HepG2 (cell line): ENCODE data around the gene PRSS8. TPM values are rescaled to one million over a fixed set of nuclear protein-coding genes. Genes with fewer than 3 reads are reported as not detected.

ENCODE experiments used
- FOXC1 ChIP-seq: sonication (generic); formaldehyde crosslinking; IDR thresholded peaks from 2 replicates; pipeline ENCODE4 v1.8.0; 2022; ENCODE audit warnings: mild to moderate bottlenecking, missing genetic modification reagents, borderline replicate concordance
- FOXM1 ChIP-seq: sonication (generic); formaldehyde crosslinking; IDR thresholded peaks from 2 replicates; pipeline ENCODE4 v1.5.0; 2020; ENCODE audit warnings: missing genetic modification reagents
- HNRNPK ChIP-seq: fragments of 200-400 bp; formaldehyde crosslinking; IDR thresholded peaks from 2 replicates; pipeline ENCODE4 v1.6.1; 2018; ENCODE audit warnings: low read length, low read depth, moderate library complexity, mild to moderate bottlenecking; ENCODE audit not compliant: poor library complexity, severe bottlenecking
- MIER2 ChIP-seq: IDR thresholded peaks from 2 replicates; pipeline ENCODE4 v1.6.1; 2016; ENCODE audit warnings: missing biosample characterization, missing genetic modification reagents
- NFATC3 ChIP-seq: sonication (generic); formaldehyde crosslinking; IDR thresholded peaks from 2 replicates; pipeline ENCODE4 v1.5.1; 2020; ENCODE audit warnings: mild to moderate bottlenecking, missing genetic modification reagents
- SALL1 ChIP-seq: sonication (generic); formaldehyde crosslinking; IDR thresholded peaks from 2 replicates; pipeline ENCODE4 v1.8.0; 2022; ENCODE audit warnings: mild to moderate bottlenecking, missing genetic modification reagents
- SMAD1 ChIP-seq: sonication (generic); formaldehyde crosslinking; IDR thresholded peaks from 2 replicates; pipeline ENCODE4 v1.4.0; 2020; ENCODE audit warnings: missing genetic modification reagents, low read depth, mild to moderate bottlenecking, borderline replicate concordance
- TMF1 ChIP-seq: sonication (generic); formaldehyde crosslinking; IDR thresholded peaks from 2 replicates; pipeline ENCODE4 v1.8.1; 2022; ENCODE audit warnings: low read depth, missing genetic modification reagents
- TRIM24 ChIP-seq: sonication (generic); formaldehyde crosslinking; IDR thresholded peaks from 2 replicates; pipeline ENCODE4 v1.8.0; 2022; ENCODE audit warnings: mild to moderate bottlenecking, missing genetic modification reagents
- YY1 ChIP-seq: IDR thresholded peaks from 2 replicates; pipeline ENCODE4 v1.6.1; 2011; ENCODE audit warnings: low read length, low read depth, moderate library complexity, mild to moderate bottlenecking; ENCODE audit not compliant: insufficient read depth, insufficient replicate concordance
- ZNF547 ChIP-seq: sonication (generic); formaldehyde crosslinking; IDR thresholded peaks from 2 replicates; pipeline ENCODE4 v1.5.1; 2020; ENCODE audit warnings: mild to moderate bottlenecking, missing genetic modification reagents
- ZNF556 ChIP-seq: sonication (generic); formaldehyde crosslinking; IDR thresholded peaks from 2 replicates; pipeline ENCODE4 v1.4.0; 2020; ENCODE audit warnings: mild to moderate bottlenecking, missing genetic modification reagents, borderline replicate concordance
- ZNF598 ChIP-seq: sonication (generic); formaldehyde crosslinking; IDR thresholded peaks from 2 replicates; pipeline ENCODE4 v1.5.1; 2020; ENCODE audit warnings: mild to moderate bottlenecking, missing genetic modification reagents, borderline replicate concordance
- ZNF605 ChIP-seq: sonication (generic); formaldehyde crosslinking; IDR thresholded peaks from 2 replicates; pipeline ENCODE4 v1.8.0; 2022; ENCODE audit warnings: mild to moderate bottlenecking, missing genetic modification reagents
- ZNF709 ChIP-seq: sonication (generic); formaldehyde crosslinking; IDR thresholded peaks from 2 replicates; pipeline ENCODE4 v1.5.0; 2020; ENCODE audit warnings: mild to moderate bottlenecking, missing genetic modification reagents
- polyA plus RNA-seq, 8 experiments: library from polyadenylated mRNA; depleted of rRNA in 3 of 8; stranded (reverse) in 7 of 8; unstranded in 1 of 8; fragments of >200 nt; fragmentation: Illumina TruSeq in 4 of 8; extraction: Trizol in 4 of 8; gene quantifications; 2 replicates each; pipeline versions ENCODE4 v1.2.1 to v1.2.3, GENCODE V29; 2011 to 2016; ENCODE audit warnings: low read depth in 4 of 8, missing spikeins in 1 of 8, mixed read lengths in 1 of 8; ENCODE audit not compliant: insufficient read depth in 1 of 8
- total RNA-seq, 5 experiments: library from RNA; depleted of rRNA; stranded (reverse); fragments of >200 nt; fragmentation: Illumina TruSeq; extraction: Trizol; gene quantifications; 2 replicates each; pipeline ENCODE4 v1.2.3, GENCODE V29; 2016; ENCODE audit warnings: low read depth in 1 of 5
- TF ChIP-seq, protein P1 (sequence below): sonication (generic); formaldehyde crosslinking; IDR thresholded peaks from 2 replicates; pipeline ENCODE4 v1.4.0; 2020; ENCODE audit warnings: mild to moderate bottlenecking, missing genetic modification reagents, borderline replicate concordance
- TF ChIP-seq, protein P2 (sequence below): sonication (generic); formaldehyde crosslinking; IDR thresholded peaks from 2 replicates; pipeline ENCODE4 v1.5.1; 2020; ENCODE audit warnings: missing genetic modification reagents, mild to moderate bottlenecking, borderline replicate concordance
- TF ChIP-seq, protein P3 (sequence below): sonication (generic); formaldehyde crosslinking; IDR thresholded peaks from 2 replicates; pipeline ENCODE4 v1.5.0; 2020; ENCODE audit warnings: missing genetic modification reagents
- TF ChIP-seq, protein P4 (sequence below): sonication (generic); formaldehyde crosslinking; IDR thresholded peaks from 2 replicates; pipeline ENCODE4 v1.4.0; 2020; ENCODE audit warnings: missing genetic modification reagents; ENCODE audit errors: not compliant biosample characterization
- TF ChIP-seq, protein P5 (sequence below): sonication (generic); formaldehyde crosslinking; IDR thresholded peaks from 2 replicates; pipeline ENCODE4 v1.4.0; 2020; ENCODE audit warnings: mild to moderate bottlenecking, missing genetic modification reagents

Gene PRSS8
- total and polyA plus RNA-seq, 2 of the 13 experiments (the other 11 are each of a cell fraction or from before 2014, with no cell fraction given): 2.6 to 7.2 TPM

DNA sequence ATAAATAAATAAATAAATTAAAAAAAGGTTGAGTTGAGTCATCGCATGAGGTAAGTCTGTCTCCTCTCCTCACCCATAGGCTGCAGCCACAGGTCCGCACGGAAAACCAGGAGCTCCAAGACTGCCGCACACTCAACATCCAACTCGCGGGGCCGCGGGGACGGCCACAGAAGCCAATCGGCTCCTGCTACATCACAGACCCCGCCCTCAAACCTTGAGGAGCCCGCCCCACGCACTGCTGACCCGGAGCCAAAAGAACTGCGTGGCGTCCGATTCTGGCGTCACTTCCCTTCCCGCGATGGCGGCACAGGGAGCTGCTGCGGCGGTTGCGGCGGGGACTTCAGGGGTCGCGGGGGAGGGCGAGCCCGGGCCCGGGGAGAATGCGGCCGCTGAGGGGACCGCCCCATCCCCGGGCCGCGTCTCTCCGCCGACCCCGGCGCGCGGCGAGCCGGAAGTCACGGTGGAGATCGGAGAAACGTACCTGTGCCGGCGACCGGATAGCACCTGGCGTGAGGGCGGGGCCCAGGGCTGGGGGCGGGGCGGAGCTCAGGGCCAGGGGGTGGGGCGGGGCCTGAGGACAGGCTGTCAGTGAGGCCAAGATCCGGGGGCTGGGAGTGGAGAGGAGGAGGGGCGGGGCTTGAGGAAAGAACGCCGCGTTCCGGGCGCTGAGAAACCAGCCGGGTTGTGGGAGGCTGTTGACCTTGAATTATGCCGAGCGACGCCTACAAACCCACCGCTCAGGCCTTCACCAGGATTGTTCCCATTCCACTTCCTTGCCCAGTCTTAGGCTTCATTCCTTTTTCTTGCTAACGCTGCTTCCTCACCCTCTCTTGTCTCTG is 17.9 kb downstream of the PRSS8 start, which contains the start of gene KAT8 (continued):
- TF ChIP-seq, protein P1, sequence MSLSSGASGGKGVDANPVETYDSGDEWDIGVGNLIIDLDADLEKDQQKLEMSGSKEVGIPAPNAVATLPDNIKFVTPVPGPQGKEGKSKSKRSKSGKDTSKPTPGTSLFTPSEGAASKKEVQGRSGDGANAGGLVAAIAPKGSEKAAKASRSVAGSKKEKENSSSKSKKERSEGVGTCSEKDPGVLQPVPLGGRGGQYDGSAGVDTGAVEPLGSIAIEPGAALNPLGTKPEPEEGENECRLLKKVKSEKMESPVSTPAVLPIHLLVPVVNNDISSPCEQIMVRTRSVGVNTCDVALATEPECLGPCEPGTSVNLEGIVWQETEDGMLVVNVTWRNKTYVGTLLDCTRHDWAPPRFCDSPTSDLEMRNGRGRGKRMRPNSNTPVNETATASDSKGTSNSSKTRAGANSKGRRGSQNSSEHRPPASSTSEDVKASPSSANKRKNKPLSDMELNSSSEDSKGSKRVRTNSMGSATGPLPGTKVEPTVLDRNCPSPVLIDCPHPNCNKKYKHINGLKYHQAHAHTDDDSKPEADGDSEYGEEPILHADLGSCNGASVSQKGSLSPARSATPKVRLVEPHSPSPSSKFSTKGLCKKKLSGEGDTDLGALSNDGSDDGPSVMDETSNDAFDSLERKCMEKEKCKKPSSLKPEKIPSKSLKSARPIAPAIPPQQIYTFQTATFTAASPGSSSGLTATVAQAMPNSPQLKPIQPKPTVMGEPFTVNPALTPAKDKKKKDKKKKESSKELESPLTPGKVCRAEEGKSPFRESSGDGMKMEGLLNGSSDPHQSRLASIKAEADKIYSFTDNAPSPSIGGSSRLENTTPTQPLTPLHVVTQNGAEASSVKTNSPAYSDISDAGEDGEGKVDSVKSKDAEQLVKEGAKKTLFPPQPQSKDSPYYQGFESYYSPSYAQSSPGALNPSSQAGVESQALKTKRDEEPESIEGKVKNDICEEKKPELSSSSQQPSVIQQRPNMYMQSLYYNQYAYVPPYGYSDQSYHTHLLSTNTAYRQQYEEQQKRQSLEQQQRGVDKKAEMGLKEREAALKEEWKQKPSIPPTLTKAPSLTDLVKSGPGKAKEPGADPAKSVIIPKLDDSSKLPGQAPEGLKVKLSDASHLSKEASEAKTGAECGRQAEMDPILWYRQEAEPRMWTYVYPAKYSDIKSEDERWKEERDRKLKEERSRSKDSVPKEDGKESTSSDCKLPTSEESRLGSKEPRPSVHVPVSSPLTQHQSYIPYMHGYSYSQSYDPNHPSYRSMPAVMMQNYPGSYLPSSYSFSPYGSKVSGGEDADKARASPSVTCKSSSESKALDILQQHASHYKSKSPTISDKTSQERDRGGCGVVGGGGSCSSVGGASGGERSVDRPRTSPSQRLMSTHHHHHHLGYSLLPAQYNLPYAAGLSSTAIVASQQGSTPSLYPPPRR (CRISPR knock-in tag): peak; percentile 18; the same call in 1 of the 2 replicates
- peak; percentile 75 for TF ChIP-seq SALL1
- no peak; the same call in 1 of the 2 replicates for TF ChIP-seq NFATC3 (CRISPR knock-in tag)
- TF ChIP-seq SMAD1 (CRISPR knock-in tag): peak; percentile 46; the same call in 1 of the 2 replicates
- peak; percentile 97 for TF ChIP-seq YY1
- no peak for TF ChIP-seq ZNF605 (CRISPR knock-in tag)
- TF ChIP-seq MIER2 (CRISPR knock-in tag): 0 out of 2 replicates have a peak, but pooled peaks have one; percentile 31
- TF ChIP-seq, protein P2, sequence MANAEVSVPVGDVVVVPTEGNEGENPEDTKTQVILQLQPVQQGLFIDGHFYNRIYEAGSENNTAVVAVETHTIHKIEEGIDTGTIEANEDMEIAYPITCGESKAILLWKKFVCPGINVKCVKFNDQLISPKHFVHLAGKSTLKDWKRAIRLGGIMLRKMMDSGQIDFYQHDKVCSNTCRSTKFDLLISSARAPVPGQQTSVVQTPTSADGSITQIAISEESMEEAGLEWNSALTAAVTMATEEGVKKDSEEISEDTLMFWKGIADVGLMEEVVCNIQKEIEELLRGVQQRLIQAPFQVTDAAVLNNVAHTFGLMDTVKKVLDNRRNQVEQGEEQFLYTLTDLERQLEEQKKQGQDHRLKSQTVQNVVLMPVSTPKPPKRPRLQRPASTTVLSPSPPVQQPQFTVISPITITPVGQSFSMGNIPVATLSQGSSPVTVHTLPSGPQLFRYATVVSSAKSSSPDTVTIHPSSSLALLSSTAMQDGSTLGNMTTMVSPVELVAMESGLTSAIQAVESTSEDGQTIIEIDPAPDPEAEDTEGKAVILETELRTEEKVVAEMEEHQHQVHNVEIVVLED (CRISPR knock-in tag): peak; percentile 98
- peak; percentile 5; the same call in 1 of the 2 replicates for TF ChIP-seq FOXC1 (CRISPR knock-in tag)
- no peak for TF ChIP-seq ZNF709 (CRISPR knock-in tag)
- TF ChIP-seq FOXM1 (CRISPR knock-in tag): no peak
- TF ChIP-seq HNRNPK: peak; percentile 85
- no peak for TF ChIP-seq TRIM24 (CRISPR knock-in tag)
- TF ChIP-seq, protein P3, sequence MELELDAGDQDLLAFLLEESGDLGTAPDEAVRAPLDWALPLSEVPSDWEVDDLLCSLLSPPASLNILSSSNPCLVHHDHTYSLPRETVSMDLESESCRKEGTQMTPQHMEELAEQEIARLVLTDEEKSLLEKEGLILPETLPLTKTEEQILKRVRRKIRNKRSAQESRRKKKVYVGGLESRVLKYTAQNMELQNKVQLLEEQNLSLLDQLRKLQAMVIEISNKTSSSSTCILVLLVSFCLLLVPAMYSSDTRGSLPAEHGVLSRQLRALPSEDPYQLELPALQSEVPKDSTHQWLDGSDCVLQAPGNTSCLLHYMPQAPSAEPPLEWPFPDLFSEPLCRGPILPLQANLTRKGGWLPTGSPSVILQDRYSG (CRISPR knock-in tag): no peak
- peak; percentile 88 for TF ChIP-seq ZNF547 (CRISPR knock-in tag)
- peak; percentile 68; the same call in 1 of the 2 replicates for TF ChIP-seq ZNF556 (CRISPR knock-in tag)
- TF ChIP-seq, protein P4, sequence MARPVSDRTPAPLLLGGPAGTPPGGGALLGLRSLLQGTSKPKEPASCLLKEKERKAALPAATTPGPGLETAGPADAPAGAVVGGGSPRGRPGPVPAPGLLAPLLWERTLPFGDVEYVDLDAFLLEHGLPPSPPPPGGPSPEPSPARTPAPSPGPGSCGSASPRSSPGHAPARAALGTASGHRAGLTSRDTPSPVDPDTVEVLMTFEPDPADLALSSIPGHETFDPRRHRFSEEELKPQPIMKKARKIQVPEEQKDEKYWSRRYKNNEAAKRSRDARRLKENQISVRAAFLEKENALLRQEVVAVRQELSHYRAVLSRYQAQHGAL (CRISPR knock-in tag): no peak
- peak; percentile 84 for TF ChIP-seq ZNF598 (CRISPR knock-in tag)
- TF ChIP-seq, protein P5, sequence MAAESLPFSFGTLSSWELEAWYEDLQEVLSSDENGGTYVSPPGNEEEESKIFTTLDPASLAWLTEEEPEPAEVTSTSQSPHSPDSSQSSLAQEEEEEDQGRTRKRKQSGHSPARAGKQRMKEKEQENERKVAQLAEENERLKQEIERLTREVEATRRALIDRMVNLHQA (CRISPR knock-in tag): no peak
- peak; percentile 86; the same call in 1 of the 2 replicates for TF ChIP-seq TMF1 (CRISPR knock-in tag)
